ENCODE measurements around the gene FAM229A. TPM values are rescaled to one million over a fixed set of nuclear protein-coding genes. Genes with fewer than 3 reads are reported as not detected.

The FAM229A gene
- total and polyA plus RNA-seq, 2 of the 8 experiments (the other 6 are each of a cell fraction or from before 2014, with no cell fraction given), result 4.1 to 4.2 TPM

GRCh38 chr1:32361674-32362473 is 411 bp downstream of the FAM229A start (continued):
- TF ChIP-seq, protein P1, sequence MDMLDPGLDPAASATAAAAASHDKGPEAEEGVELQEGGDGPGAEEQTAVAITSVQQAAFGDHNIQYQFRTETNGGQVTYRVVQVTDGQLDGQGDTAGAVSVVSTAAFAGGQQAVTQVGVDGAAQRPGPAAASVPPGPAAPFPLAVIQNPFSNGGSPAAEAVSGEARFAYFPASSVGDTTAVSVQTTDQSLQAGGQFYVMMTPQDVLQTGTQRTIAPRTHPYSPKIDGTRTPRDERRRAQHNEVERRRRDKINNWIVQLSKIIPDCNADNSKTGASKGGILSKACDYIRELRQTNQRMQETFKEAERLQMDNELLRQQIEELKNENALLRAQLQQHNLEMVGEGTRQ (IDR thresholded peaks at IDR 0.05; ENCODE audit: low read length), result no peak
- TF ChIP-seq NRF1 (IDR thresholded peaks at IDR 0.05; ENCODE audit: low read depth, low read length) (no peak), HDAC6 (IDR thresholded peaks at IDR 0.05; ENCODE audit: low read depth, low read length) (no peak), SP4 (IDR thresholded peaks at IDR 0.05; ENCODE audit: low read length) (no peak), GABPA (IDR thresholded peaks at IDR 0.05; ENCODE audit: borderline replicate concordance, insufficient read depth, low read length) (no peak), EP300 (IDR thresholded peaks at IDR 0.05; ENCODE audit: borderline replicate concordance in 1 of 2, low read depth in 2 of 2, low read length in 2 of 2) (no peak), KDM1A (IDR thresholded peaks at IDR 0.05; ENCODE audit: borderline replicate concordance, low read length) (0 out of 2 replicates have a peak, but pooled peaks have one; percentile 32), POU5F1 (IDR thresholded peaks at IDR 0.05; ENCODE audit: low read depth, low read length) (no peak), SP1 (IDR thresholded peaks at IDR 0.05; ENCODE audit: low read depth, low read length) (no peak), SIX5 (IDR thresholded peaks at IDR 0.05; ENCODE audit: low read depth, low read length) (no peak), GTF2F1 (IDR thresholded peaks at IDR 0.05; ENCODE audit: borderline replicate concordance, low read depth, low read length) (no peak), CBX5 (IDR thresholded peaks at IDR 0.05; ENCODE audit: low read depth, low read length) (no peak), SIN3A (conservative IDR thresholded peaks at IDR 0.05 in 1 of 2, IDR thresholded peaks at IDR 0.05 in 1 of 2; ENCODE audit: low read depth in 1 of 2, low read length in 2 of 2) (0 out of 4 replicates have a peak, but pooled peaks of 1 of the 2 experiments have one; percentile 0), JUND (IDR thresholded peaks at IDR 0.05; ENCODE audit: low read length) (no peak), RNF2 (IDR thresholded peaks at IDR 0.05; ENCODE audit: borderline replicate concordance, low read depth, low read length, missing control alignments, poor library complexity, severe bottlenecking) (no peak), MAFK (IDR thresholded peaks at IDR 0.05; ENCODE audit: low read depth, low read length) (no peak), POLR2AphosphoS5 (IDR thresholded peaks at IDR 0.05; ENCODE audit: low read depth, low read length) (0 out of 2 replicates have a peak, but pooled peaks have one; percentile 16), RAD21 (IDR thresholded peaks at IDR 0.05 in 1 of 2, conservative IDR thresholded peaks at IDR 0.05 in 1 of 2; ENCODE audit: low read depth in 2 of 2, low read length in 2 of 2) (no peak; a peak in 1 of 4 replicates), RBBP5 (IDR thresholded peaks at IDR 0.05; ENCODE audit: borderline replicate concordance, low read depth, low read length) (no peak)
- TF ChIP-seq, protein P2, sequence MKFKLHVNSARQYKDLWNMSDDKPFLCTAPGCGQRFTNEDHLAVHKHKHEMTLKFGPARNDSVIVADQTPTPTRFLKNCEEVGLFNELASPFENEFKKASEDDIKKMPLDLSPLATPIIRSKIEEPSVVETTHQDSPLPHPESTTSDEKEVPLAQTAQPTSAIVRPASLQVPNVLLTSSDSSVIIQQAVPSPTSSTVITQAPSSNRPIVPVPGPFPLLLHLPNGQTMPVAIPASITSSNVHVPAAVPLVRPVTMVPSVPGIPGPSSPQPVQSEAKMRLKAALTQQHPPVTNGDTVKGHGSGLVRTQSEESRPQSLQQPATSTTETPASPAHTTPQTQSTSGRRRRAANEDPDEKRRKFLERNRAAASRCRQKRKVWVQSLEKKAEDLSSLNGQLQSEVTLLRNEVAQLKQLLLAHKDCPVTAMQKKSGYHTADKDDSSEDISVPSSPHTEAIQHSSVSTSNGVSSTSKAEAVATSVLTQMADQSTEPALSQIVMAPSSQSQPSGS (IDR thresholded peaks at IDR 0.05; ENCODE audit: low read length), result no peak
